COR-L47 (cell line): Measurements from ENCODE around the gene MYO18B.

Source experiments
- DNase-seq: peaks from one replicate; lab custom pipeline; 2025; lab: John Stamatoyannopoulos, UW

Gene MYO18B

DNA sequence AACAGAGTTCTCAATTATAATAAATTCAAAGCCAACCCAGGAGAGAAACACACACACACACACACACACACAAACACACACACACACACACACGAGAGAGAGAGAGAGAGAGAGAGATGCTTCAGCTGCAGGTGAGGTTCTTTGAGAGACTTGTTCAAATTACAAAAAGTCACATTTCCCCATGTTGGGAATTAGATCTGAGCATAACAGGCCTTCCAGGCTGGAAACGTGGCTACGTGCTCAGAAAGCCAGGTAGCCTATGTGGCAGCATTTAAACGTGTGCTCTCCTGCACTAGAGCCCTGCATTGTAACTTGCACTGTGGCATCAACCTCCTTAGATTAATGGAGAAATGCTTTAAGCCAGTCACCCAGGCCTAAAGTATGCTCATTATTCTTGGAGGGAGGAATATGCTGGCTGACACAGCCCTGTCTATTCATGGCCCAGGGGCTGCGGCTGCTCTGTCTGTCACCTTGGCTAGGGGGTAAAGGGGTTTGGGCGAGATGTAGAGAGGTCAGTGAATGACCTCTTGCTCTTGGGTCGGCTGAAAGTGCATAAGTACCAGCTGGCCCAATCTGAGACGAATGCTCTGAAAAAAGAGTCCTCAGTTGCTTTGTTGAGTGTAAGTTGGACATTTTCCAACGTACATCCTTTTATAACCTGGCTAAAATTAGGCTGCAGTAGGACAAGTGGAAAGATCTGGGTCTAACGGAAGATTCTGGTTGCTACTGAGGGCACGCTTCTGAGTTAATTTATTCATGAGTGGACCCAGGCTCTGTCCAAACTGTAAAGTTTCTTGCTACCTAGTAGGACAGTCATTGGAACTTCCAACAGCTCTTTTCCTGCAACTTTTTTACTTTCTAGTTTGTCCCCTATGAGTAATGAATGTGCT lies 256.1 kb downstream of the MYO18B start:
- no peak for DNase-seq

DNA sequence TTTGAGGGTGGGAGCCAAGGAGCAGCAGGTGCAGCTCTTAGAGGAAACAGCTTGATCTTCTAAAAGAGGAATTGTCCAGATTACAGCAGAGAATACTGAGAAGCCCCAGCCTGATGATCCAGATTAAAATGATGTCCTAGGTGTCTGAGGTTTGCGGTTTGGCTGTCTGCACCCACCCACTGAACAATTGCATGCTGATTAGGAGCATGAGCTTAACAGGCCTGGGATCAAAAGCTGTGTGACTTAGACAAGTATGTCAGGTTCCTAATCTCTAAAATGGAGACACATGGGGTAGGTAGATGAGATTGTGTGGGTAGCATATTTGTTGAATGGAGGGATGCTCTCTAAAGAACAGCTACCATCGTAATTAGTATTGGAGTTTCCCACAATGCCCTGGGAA lies 260.5 kb downstream of the MYO18B start:
- DNase-seq: no peak

DNA sequence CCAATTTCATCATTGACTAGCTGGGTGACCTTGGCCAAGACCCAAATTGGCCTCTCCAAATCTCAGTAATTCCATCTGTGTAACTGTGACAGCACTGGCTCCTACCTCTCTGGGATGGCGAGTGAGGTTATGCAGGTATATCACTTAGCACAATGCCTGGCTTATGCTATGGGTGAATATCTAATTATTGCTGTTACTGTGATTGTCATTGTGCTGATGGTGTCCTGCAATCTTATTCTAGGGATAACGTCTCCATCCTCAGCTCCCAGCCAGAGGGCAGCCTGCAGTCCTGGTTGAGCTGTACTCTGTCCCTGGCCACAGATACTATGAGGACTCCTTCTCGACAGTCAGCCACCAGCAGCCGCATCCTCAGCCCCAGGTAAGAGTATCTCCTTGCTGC lies 262.5 kb downstream of the MYO18B start:
- DNase-seq: no peak

DNA sequence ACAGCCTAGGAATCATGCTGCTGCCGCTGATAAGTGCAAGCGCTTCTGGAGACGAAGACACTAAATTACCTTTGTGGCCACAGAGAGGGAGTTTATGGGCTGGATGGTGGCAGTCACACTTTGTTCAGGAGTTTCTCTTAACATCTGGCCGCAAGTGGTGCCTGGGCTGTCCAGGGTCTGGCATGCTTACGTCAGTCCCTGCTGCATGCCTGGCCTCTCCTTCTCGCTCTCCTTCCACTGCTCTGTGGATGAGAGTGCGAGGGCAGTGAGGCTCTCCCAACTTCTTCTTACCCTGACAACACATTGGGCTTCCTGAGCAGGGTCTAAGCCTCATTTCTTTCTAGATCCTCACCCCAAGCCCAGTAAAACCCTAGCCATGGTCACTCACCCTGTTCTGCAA lies 266.6 kb downstream of the MYO18B start:
- DNase-seq: no peak

DNA sequence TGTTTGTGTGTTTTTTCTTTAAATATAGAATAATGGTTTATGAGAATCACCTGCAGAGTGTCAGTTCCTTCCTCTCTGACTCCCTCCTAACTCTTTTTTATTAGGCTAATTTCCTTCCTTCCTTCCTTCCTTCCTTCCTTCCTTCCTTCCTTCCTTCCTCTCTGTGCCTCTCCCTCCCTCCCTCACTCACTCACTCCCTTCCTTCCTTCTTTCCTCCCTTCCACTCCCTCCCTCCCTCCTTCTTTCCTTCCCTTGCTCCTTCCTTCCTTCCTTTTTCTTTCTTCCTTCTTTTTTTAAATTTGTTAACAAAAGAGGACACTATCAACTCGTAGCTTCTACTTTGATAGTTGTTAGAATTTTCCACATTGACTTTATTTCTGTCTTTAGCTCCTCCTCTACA lies 274.9 kb downstream of the MYO18B start:
- no peak for DNase-seq

DNA sequence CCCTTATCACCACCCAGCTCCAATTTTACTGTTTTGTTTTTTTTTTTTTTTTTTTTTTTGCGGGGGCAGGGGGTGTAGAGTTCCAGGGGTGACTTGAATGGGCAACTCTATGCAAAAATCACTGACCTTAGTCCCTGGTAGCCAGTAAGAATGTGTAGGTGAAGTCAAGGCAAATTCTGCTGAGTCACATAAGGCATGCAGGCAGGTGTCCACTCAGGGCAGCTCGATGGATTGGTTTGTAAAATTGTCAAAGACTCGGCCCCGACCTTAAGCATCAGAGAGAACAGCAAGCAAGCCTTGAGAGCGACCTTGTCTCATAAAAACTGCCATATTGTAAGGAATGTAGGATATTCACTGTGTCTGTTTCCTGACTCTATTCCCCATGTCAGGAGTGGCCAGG lies 275.9 kb downstream of the MYO18B start:
- DNase-seq: no peak

DNA sequence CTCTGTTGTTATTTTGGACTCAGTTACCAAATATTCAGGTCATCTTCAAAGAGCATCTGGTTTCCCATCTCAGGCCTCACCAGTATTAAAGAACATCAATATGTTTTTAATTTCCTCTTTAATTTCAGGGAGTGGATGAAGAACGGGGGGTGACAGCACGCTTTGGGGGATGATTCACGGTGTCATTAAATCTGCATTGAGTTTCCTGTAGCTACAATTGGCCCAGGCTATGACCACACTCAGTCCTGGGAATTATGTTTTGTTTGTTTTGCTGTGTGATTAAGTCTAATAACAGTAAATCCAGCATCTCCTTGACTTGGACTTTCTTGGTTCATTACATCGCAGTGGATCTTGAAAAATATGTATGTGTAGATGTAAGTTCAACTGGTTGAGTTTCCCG lies 277.6 kb downstream of the MYO18B start:
- DNase-seq: no peak

DNA sequence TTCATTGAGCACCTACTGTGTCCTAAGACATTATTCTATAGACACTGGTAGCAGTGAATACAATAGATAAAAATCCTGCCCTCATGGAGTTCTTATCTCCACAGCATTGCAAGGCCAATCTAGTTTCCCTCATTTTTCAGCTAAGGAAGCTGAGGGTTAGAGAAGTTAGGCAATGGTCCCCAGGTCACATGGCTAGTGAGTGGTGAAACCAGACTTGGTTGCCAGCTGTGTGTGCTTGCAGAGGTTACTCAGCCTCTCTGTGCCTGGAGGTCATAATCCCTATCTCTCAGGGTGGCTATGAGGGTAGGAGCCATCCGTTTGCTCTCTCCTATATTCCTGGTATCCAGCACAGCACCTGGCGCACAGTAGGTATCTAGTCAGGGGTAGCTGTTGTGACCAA lies 279.5 kb downstream of the MYO18B start:
- DNase-seq: no peak

DNA sequence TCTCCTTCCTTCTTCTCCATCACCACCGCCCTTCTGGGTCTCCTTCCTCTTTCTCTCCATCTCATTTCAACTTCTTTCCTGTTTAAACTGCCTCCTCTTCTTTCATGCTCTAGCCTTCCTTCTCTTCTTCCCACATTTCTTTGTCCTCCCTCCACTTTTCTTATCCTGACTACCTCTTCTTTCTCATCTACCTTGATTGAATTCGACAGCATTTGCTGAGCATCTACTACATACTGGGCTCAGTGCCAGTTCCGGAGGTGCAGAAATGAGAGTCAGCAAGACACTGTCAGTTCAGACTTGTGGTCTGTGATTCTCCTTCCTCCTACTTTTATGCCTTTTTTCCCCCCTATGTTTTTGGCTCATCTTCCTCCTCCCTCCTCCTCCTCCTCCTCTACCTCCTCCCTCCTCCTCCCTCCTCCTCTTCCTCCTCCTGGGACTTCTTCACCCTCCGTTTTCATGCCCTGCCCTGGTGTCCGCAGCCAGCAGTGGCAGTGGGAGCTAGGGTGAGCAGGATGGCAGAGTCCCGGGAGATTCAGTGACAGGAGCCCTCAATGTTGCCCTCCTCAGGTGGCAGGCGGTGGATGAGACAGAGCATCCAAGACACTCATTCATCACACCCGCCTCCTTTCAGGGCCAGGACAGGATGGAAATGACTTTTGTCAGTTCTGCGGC lies 281.3 kb downstream of the MYO18B start:
- DNase-seq: no peak

DNA sequence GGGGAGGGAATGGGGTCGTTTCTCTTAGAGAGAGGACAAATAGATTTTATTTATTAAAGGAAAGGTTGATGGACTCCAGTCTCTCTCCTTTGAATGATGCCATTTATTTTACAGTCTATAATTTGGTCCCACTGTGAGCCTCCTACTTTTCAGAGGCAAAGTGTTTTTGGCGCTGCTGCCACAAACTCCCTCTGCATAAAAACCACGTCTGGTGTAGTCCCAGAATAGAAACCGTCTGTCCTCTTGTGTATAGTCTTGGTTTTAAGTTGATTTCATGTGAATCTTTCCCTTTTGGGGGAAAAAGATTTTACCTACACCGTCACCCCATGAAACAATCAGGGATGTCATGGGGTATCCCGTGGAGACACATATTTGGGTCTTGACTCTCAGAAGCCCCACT lies 283.6 kb downstream of the MYO18B start:
- DNase-seq: no peak

DNA sequence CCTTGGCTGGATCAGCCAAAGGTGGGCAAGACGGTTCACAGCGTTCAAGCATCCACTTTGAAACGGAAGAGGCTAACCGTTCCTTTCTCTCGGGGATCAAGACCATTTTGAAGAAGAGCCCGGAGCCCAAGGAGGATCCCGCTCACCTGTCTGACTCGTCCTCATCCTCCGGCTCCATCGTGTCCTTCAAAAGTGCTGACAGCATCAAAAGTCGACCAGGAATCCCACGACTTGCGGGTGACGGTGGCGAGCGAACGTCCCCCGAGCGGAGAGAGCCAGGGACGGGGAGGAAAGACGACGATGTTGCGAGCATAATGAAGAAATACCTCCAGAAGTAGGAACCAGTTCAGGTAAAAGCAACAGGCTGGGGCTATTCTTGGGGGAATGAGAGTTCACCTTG lies 285.4 kb downstream of the MYO18B start:
- DNase-seq: no peak

DNA sequence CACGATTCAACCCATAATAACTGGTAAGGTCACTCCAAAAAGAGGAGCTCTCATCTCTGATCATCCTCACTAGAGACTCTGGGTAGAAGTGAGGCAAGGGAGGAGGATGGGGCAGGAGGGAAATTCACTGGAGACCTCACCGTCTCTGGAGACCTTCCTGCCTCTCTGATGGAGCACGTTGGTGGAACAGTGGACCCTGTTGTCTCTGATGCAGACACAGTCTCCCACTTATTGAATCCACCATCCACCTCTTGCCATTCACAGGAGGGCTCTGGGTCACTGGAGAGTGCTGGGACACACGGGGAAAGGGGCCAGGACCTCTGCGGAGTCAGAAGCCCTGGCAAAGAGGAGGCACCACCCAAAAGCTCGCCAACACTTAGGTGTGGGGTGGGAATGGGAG lies 289.7 kb downstream of the MYO18B start:
- no peak for DNase-seq

DNA sequence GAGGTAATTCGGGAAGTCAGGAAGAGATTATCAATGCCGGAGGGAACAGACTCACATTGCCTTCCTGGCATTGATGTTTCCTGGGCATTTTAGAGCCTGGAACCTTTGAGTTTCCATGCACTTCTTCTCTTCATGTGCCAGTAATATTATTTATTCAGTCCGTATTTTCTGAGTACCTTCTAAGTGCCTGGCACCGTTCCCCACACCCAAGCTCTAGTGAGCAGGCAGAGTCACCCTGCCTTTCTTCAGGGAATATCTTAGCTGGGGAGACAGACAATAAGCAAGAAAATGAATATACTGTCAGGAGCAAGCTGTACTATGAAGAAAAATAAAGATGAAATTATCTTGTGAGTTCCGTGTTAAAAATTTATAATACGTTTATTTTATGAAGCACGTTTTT lies 291.1 kb downstream of the MYO18B start:
- DNase-seq: no peak

DNA sequence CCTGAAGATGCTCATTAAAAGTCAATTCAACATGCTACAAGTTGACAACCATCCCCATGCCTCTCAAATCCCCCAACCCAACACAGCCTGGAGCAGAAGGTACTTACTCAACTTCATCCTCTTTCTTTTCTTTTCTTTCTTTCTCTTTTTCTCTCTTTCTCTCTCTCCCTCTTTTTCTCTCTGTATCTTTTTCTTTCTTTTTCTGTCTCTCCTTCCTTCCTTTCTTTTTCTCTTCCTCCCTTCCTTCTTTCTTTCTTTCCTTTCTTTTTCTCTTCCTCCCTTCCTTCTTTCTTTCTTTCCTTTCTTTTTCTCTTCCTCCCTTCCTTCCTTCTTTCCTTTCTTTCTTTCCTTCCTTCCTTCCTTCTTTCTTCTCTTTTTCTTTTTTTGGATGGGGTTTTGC lies 291.6 kb downstream of the MYO18B start:
- DNase-seq: no peak

DNA sequence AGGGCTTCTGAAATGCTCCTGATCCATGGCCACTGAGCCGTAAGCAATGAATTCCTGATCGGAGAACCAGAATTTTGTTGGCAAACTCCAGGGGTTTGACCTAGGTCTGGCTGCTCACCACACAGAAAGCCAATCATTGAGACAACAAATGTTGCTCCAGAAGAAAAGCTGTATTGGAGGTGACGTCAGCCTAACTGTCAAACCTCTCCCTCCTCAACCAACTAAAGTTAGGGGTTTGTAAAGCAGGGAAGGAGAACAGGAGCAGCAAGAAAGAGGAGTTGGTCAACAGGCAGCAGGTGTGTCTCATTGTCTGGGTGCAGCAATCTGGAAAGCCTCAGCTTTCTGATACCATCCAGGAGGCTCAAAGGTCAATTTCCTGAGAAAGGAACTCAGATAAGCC lies 293.5 kb downstream of the MYO18B start:
- no peak for DNase-seq

DNA sequence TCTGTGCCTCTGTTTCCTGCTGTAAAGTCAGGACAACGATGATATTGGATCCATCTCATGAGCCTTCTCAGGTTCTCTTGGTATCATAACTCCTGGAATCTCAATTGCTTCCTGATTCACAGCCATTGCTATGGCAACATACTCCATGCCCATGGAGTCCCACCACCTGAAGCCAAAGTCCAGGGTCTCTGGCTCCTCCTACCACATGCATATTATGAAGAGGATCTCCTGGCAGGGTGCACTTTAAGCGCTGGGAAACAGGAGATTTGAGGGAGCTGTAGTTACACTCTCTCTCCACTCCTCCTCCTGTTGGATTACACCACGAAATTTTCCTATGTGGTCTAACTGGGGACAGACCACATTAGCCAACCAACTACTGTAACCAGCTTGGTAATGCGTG lies 296.4 kb downstream of the MYO18B start:
- no peak for DNase-seq

DNA sequence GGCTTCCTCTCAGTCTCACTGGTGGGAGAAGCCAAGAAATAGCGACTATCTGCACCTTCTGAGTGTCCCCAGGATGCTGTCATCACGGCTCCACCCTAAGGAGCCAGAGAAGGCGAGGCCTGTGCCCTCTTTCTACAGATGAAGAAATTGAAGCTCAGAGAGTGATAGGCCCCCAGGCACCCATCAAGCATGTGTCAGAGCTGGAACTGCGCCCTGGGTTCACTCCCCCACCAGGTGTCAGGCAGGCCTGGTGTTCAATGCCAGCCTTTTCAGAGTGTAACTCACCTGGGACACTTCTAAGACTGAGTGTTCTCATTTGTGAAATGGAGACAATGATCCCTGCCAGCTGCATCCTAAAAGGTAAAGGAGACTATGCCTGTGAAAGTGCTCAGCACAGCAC lies 299.9 kb downstream of the MYO18B start:
- DNase-seq: peak; percentile 27

DNA sequence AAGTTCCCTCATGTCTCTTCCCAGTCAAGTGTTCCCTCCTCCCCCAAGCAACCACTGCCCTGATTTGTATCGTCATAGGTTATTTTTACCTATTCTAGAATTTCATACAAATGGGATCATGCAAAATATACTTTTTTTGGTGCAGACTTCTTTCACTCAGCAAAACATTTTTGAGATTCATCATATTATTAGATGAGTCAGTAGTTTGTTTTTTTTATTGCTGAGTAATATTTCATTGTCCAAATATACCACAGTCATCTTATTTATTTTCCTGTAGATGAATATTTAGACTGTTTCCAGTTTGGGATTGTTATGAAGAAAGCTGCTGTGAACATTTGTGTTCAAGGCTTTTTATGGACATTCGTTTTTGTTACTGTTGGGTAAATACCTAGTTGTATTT lies 301.0 kb downstream of the MYO18B start:
- DNase-seq: no peak

DNA sequence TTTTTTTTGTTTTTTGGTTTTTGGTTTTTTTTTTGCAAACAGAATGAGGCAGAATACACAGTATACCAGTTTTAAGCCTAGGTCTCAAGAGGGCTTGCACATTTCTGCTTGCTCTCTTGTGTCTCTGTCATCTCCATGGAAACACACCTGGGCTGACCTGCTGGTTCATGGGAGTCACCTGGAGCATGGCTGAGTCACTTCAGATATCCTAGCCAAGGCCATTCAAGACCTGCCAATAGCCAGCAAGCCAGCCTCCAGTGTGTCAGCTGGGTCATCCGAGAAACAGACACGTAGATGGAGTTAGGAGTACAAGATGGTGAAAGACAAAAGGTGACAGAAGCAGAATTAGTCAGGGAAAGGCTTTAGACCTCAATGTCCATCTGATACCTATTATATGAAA lies 303.1 kb downstream of the MYO18B start:
- no peak for DNase-seq

DNA sequence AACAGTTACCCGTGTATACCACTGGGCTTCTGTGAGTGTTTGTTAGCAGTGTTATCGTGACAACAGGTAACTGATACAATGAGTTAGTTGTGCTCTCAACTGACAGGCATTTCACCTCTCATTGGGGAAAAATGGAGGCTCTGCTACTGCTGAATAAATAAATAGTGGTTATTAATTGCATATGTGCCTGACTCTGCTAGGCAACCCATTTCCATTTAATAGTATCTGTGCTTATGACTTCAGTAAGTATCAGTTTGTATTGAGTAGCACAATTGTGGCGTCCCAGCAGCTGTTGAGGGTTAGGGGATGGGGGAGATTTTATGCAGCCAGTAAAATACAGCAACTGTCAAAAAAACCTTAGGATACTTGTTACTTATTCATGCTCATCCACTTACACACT lies 303.9 kb downstream of the MYO18B start:
- DNase-seq: no peak

DNA sequence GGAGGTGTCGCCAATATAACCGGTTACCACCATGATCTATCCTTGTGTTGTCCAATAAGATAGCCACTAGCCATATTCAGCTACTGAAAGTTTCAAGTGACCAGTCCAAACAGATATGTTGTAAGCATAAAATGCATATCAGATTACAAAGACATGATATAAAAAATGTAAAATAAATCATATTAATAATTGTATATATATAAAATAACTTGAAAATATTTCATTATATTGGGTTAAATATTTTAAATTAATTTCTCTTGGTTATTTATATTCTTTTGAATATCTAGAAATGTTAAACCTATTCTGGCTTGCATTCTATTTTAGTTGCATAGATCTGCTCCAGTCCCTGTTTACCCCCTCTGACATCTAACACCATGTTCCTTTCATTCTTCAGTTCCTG lies 305.5 kb downstream of the MYO18B start:
- no peak for DNase-seq

DNA sequence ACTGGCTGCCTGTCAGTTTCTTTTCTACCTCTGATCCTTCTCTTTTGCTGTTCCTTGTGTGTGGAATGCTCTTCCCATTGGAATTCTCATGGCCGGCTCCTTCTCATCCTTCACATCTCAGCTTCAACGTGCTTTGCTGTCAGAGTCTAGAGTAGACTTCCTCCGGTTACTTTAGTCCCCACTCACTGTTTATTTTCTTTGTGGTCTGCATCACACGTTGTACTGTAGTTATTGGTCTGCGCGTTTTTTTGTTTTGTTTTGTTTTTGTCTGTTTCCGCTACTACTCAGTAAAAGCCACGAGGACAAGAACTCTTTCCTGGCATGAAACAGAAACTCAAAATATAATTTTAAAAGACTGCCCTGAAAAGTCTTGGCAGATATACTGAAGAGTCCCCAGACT lies 305.9 kb downstream of the MYO18B start:
- DNase-seq: no peak

DNA sequence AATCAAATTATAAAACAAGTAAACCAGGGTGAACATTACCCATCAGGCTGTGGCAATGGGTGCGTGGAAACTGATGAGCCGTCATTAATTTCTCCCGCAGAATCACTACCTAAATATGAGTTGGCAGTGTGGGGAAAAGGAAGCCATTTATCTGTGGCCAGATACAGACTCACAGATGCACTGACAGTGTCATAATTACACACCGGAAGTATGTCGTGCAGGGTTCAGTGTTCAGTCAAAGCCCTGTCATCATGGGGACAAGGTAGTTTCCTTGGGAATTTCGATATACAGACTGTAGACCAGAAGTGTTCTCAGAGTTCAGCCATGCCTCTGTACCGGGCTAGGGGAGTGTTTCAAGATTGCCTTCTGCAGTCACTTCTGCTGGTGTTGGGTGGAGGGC lies 308.1 kb downstream of the MYO18B start:
- DNase-seq: no peak
